IPS-NIHi11 (cell line): ENCODE data around the gene RNF213.
"Not testable (repeated sequence)": the region's sequence is repeated elsewhere in the genome, so short reads cannot be mapped to it uniquely, and the experiment has no call there.

ENCODE experiments used
- DNase-seq: peaks from one replicate; pipeline ENCODE4 v3.0.0; 2012; ENCODE audit warnings: mixed read lengths, low spot score

The RNF213 gene

DNA sequence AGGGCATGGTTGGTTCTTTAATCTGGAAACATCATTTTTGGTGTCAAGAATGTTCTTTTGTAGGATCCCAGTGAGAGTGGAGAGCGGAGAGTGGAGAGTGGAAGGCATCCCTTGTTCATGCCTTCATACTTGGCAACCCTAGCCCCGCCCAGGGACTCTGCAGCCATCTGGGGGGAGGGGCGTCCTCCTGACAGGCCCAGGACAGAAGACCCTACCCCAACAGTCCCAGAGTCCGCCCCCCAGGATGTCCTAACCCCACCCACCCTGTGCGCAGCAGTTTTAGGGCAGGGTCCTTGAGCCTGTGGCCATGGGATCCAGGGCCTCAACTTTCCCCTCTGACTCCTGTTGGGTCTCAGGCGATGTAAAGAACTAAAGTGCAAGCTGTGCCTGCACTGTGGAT is 36.0 kb upstream of the RNF213 start:
- no peak for DNase-seq

DNA sequence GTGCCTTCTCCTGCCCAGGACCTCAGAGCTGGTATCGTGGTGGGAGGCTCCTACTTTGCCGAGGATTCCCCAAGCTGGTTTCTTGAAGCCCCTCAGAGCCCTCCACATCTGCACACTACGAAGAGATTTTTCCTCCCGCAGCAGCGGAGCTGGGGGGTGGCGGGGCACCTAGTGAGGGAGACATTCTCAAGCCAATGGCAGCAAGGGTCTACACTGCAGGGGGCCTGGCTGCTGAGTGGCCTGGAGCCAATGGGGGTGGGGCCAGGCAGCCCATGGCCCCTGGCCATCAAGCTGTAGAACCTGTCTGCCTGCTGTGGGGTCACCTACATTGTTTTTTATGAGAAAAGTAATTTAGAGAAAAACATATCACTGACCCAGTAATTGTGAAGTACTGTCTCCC is 35.4 kb upstream of the RNF213 start:
- peak; percentile 63 for DNase-seq

DNA sequence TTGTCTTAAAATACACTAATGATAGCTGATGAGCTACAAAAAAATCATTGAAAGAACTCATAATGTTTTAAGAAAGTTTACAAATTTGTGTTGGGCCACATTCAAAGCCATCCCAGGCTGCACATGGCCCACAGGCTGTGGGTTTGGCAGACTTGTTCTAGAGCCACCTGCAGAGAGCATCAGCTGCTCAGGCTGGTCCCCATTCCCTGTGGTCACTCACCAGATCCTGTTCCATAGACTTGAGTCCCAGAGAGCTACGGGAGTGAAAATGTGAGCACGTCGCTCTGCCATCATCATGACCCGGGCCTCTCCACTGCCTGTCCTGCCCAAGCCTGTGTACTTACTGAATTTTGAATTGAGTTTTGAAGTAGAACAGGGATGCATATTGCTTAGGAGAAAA is 33.5 kb upstream of the RNF213 start:
- no peak for DNase-seq

DNA sequence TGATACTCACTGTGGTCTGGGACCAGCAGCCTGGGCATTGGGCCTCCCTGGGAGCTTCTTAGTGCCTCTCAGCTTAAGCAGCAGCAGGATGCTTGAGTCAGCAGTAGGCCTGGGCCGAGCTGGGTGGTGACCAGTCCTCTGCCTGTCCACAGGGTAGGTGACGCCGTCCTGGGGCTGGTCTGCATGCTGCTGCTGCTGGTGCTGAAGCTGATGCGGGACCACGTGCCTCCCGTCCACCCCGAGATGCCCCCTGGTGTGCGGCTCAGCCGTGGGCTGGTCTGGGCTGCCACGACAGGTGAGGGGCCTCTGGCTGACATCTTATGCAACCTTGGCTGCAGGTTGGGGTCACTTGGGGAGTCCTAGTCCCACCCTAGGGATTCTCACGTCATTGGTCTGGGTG is 33.0 kb upstream of the RNF213 start:
- no peak for DNase-seq

DNA sequence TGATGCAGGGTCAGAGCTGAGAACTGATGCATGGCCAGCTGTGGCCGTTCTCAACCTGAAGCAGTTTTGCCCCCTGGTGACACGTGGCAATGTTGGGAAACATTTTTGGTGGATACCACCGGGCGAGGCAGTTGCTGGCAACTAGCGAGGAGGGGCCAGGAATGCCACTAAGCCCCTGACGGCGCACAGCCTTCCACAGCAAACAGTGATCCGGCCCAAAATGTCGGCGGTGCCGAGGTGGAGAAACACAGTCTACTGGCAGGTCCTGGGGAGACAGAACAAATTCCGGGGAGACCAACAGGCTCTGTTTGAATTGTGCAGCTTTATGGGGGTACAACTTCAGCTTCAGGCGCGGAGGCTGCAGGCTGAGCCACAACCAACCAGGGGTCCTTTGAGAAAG is 32.2 kb upstream of the RNF213 start:
- no peak for DNase-seq

DNA sequence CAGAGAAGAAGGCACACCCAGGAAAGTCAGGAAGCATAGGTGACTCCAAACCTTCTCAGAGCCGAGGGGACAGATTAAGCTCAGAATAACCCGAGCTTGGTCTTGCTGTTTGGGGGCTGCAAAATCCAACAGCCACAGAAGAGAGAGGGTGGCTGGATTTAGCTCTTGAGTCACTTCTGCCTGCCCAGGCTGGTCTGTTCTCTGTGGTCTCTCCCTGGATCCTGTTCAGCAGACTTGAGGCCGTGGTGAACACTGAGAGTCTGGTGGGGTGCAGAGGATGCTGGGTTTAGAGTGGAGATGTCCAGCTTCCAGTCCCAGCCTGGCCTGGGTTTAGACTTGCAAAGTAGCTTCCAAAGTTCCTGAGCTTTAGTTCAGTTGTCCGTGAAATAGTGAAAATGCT is 31.6 kb upstream of the RNF213 start:
- no peak for DNase-seq

DNA sequence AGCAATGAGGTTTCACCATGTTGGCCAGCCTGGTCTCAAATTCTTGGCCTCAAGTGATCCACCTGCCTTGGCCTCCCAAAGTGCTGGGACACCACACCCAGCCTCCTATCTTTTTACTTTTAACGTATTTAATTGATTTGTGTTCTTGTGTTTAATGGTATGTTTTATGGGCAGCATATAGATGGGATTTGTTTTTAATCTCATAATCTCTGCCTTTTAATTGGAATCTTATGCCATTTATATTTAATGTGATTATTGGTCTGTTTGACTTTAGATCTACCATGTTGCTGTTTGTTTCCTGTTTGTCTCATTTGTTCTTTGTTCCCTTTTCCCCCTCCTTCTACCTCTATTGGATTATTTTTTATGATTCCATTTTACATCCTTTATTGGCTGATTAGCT is 28.2 kb upstream of the RNF213 start:
- DNase-seq, result no peak

DNA sequence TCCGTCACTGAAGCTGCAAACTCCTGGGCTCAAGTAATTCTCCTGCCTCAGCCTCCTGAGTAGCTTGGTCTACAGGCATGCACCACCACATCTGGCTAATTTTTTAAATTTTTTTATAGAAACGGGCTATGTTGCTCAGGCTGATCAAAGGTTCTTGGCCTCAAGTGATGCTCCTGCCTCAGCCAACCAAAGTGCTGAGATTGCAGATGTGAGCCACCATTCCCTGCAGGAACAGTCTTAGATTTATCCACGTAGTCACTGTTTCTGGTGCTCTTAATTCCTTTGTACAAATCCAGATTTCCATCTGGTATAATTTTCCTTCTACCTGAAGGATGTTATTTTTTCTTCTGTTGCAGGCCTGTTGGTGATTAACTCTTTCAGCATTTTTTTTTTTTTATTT is 27.4 kb upstream of the RNF213 start:
- DNase-seq, result no peak

DNA sequence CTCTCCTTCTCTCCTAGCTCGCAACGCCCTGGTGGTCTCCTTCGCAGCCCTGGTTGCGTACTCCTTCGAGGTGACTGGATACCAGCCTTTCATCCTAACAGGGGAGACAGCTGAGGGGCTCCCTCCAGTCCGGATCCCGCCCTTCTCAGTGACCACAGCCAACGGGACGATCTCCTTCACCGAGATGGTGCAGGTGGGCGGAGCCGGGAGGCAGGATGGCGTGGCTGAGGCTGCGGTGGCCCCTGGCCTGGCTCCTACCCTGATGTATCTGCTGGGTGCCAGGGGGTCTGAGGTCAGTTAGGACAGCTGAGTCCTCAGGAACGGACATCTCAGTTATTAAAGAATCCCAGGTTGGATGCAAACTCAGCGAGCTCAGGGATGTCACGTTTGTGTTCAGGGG is 23.7 kb upstream of the RNF213 start:
- DNase-seq, result no peak

DNA sequence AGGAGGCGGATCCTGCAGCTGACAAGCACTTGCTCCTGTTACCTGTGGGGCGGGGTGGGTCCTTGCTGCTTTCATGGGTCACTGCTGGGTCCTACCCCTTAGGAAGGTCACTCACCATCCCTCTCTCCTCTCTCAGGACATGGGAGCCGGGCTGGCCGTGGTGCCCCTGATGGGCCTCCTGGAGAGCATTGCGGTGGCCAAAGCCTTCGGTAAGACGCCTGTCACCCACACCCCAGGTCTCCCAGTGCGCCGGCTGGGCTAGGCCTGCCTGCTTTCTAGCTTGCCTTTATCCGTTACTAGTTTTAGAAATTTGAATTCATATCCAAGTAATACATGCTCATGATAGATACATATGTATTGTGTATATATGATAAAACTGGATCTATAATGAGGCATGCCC is 23.3 kb upstream of the RNF213 start:
- DNase-seq, result no peak

DNA sequence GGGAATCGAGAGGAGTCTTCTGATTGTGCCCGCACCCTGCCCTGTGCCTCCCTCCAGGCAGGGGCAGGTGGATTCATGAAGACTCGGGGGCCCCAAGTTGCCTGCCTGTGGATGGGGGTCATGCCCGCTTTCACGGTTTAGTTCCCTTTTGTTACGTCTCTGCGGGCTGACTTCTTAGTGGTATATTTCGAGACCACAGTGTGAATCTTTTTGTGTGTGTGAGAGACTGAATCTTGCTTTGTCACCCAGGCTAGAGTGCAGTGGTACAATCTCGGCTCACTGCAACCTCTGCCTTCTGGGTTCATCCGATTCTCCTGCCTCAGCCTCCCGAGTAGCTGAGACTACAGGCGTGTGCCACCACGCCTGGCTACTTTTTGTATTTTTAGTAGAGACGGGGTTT is 18.1 kb upstream of the RNF213 start:
- DNase-seq, result no peak

DNA sequence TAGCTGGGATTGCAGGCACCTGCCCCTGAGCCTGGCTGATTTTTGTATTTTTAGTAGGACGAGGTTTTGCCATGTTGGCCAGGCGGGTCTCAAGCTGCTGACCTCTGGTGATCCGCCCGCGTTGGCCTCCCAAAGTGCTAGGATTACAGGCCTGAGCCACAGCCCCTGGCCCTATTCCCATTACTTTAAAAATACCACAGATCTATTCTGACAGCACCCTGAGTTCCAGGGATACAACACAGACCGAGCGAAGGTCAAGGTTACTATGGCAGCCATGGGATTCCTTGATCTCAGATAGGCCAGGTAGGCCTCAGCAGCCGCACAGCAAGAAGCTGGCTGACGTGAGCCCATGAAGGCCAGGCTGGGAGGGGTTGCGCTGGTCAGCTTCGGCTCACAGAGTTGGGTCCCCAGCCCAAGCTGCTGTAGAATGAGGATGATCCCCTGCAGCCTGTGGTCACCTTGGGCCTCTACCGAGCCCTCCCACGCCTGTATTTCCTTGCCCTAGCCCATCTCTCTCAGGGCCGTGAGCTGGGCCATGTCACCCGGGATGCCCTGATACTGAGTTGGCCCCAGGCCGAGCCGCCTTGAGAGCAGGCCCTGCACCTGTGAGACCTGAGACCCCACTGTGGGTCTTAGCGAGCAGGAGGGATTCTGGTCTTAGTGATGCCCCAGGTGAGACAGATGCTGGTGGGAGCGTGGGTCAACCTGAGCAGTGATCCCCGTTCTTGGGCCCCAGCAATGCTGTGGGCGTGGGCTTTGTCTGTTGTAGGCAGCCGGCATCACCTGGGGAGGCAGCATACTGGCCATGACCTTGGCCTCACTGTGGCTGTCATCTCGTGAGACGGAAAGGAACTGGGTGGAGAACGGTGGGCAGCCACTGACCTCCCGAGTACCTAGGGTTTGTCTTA is 16.9 kb upstream of the RNF213 start:
- DNase-seq, result no peak

DNA sequence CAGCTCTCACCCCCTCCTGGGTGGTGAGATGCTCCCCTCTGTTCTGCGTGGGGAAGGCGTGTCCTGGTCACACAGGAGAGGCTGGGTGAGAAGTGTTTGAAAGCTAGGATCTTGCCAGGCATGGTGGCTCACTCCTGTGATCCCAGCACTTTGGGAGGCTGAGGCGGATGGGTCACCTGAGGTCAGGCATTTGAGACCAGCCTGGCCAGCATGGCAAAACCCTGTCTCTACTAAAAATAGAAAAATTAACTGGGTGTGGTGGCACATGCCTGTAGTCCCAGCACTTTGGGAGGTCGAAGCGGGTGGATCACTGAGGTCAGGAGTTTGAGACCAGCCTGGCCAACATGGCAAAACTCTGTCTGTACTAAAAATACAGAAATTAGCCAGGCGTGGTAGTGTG is 16.2 kb upstream of the RNF213 start:
- DNase-seq, result not testable (repeated sequence)

DNA sequence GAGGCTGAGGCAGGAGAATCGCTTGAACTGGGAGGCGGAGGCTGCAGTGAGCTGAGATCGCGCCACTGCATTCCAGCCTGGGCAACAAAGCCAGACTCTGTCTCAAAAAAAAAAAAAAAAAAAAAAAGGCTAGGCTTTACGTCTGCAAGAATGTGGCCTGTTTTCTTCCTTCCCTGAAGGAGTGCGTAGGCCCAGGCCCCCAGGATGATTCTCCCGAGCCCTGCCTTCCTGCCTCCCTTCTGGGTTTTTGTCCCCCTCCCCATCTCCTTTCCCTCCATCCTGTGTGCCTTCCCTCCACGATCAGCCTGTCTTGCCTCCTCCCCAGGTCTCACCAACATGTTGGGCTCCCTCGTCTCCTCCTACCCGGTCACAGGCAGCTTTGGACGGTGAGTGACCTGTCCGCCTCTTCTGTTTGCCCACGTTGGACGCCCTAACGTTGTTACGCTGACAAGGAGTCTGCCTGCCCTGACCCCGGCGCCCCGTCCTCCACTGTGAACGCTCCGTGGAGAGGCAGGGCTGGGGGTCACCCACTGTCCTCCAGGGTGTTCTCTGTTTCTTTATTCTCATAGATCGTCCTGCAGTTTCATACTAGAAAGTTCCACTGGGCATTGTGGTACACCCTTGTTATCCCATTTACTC is 15.7 kb upstream of the RNF213 start:
- DNase-seq, result no peak

DNA sequence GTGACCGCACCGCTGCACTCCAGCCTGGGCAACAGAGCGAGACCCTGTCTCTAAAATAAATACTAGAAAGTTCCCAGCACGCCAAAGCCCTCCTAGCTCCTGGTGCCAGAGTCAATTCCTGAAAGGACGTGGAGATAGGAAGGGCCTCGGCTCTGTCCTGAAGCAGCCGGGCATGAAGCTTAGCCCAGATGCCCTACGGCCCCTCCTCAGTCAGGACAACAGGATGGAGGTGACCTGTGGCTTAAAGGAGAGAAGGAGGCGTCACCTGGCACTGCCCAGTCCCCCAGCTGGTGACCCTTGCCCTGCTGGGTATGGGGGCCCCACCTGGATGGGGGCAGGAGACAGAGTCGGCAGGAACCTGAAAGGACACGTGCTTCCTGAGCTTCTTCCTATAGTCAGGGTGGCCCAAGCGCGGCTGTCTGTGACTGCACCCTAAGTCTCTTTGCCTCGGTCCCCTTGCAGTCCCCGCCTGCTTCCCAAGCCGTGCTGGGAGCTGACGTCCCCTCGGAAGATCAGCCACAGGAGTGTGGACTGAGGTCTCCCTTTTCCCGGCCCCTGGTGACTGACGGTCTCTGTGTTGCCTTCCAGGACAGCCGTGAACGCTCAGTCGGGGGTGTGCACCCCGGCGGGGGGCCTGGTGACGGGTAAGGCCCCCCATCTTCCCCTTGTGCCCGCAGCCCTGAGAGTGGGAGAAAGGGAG is 14.9 kb upstream of the RNF213 start:
- DNase-seq, result no peak

DNA sequence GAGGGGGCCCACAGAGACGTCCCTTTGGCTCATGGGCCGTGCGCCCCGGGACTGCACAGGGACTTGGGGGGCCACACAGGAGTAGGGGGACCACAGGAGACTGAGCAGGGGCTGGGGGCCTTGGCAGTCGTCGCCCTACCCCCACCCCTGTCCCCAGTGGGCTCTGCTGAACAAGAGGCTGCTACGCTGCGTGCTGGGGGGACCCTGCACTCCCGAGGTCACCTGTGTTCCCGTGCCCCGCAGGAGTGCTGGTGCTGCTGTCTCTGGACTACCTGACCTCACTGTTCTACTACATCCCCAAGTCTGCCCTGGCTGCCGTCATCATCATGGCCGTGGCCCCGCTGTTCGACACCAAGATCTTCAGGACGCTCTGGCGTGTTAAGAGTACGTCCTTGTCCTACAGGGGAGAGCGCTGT is 14.4 kb upstream of the RNF213 start:
- DNase-seq, result no peak

DNA sequence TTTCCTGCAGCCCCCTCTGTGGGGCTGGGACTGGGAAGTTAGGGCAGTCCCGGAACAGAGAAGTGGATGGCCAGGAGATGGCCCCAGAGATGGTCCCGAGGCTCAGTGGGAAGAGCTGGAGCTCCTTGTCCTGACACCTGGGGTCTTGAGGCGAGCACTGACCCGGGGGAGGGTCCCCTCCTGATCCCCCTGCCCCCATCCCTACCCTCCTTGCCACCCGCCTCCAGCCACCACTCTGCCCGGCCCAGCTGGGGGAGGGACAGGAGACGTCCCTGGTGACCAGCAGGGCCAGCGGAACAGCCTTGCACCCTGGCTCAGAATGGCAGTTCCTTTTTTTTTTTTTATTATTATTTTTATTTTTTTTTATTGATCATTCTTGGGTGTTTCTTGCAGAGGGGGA is 13.9 kb upstream of the RNF213 start:
- no peak for DNase-seq

DNA sequence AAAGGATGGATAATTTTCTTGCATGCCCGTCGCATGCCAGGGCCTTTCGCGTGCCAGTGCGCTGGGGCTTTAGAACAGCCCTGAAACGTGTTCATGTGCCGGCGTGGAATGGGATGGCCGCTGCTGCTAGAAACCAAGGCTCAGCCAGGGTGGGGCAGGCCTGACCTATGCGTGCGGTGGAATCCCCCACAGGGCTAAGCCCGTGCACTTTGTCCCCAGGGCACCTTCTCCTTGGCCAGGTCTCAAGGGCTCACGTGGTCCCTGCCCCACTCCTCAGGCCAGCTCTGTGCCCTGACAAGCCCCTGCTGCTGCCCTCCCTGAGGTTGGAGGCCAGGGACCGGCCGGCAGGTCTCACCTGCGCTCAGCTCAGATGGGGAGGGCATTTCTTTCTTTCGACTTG is 13.1 kb upstream of the RNF213 start:
- DNase-seq, result no peak

DNA sequence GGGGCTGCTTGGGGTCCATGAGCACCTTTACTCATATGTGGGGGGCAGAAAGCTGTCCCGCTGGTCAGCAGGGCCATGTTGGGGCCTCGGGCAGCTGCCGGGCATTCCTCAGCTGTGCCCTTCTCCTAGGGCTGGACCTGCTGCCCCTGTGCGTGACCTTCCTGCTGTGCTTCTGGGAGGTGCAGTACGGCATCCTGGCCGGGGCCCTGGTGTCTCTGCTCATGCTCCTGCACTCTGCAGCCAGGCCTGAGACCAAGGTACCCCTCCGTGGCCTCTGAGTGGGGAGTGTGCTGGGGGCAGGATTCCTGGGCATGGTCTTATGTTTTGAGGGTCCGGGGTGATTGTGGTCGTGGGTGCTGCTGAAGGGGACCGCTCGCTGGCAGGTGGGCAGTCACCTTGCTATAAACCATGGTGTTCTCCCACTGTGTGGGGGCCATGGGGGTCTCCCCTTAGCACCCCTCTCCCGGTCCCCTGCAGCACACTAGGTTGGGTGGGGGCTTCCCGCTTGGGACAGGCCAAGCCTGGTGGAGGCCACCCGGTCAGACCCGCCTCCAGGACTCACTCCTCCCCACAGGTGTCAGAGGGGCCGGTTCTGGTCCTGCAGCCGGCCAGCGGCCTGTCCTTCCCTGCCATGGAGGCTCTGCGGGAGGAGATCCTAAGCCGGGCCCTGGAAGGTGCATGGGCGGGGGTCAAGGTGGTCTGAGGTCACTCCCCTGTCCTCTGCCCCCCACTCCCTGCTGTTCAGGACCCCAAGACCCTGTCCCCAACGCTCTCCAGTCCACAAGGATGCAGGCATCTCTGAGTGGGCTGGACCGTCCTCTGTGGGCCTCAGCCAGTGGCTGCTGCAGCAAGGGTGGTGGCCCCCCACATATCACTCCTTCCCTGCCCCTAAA is 12.4 kb upstream of the RNF213 start:
- DNase-seq, result no peak

DNA sequence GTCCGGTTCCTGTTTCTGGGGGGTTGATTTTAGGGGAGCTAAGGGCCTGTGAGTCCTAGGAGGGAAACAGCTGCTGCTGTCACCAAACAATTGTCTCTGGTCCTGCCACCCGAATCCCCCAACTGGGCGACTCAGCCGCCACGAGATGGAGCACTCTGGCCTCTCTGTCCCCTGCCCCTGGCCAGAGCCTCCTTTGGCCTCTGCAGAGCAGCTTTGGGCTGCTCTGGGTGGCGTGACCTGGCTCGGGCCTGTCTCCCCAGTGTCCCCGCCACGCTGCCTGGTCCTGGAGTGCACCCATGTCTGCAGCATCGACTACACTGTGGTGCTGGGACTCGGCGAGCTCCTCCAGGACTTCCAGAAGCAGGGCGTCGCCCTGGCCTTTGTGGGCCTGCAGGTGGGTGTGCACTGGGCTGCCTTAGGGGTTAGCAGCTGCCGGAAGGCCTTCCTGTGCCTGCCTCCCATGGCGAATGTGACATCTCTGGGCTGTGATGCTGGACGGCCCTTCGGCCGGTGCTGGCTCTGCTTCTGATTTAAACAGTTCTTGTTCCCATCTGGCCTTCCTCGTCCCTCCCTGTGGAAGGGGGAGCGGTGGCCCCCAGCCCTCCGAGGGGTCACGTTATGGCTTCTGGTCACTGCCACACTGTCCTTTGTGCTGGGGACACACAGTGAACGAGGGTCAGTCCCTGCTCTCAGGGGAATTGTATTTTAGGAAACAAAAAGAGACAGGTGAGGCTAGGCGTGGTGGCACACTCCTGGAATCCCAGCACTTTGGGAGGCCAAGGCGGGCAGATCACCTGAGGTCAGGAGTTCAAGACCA is 11.6 kb upstream of the RNF213 start:
- DNase-seq, result no peak

DNA sequence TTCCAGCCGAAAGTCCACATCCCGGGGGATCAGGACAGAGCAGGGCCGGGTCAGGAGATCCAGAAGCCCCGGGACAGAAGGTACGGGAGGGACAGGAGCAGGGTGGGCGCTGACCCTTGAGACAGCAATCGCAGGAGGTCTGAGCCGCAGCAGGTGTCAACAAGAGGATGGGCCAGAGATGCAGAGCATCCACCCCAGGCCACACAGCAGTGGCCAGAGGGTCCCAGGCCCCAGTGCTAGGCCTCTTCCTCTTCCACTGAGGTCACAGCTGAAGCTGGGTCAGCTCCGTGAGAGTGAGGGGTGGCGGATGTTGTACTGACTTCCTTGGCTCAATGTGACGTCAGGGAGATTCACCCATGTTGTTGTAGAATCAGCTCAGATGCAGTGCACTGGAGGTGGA is 8.7 kb upstream of the RNF213 start:
- DNase-seq, result no peak
